Effector memory CD4-positive, alpha-beta T cell (primary cell): ENCODE results near the gene INTS6.

Source experiments
- DNase-seq, 3 donors: peaks; one replicate each; pipeline ENCODE4 v3.0.0-alpha.2; 2020
- H3K27ac ChIP-seq: 2 replicates; pipeline ENCODE4 v1.7.0; 2013; ENCODE audit warnings: mild to moderate bottlenecking, low read length, moderate library complexity; ENCODE audit not compliant: insufficient read depth, poor library complexity, severe bottlenecking
- H3K27me3 ChIP-seq: replicated peaks from 2 replicates; pipeline ENCODE4 v1.7.0; 2013; ENCODE audit warnings: mild to moderate bottlenecking, low read length; ENCODE audit not compliant: insufficient read depth, control insufficient read depth, poor library complexity, severe bottlenecking
- H3K36me3 ChIP-seq: 2 replicates; pipeline ENCODE4 v1.7.0; 2013; ENCODE audit warnings: mild to moderate bottlenecking, low read length, moderate library complexity; ENCODE audit not compliant: control insufficient read depth, insufficient read depth
- H3K4me1 ChIP-seq: 2 replicates; pipeline ENCODE4 v1.7.0; 2013; ENCODE audit warnings: low read length, mild to moderate bottlenecking; ENCODE audit not compliant: control insufficient read depth, insufficient read depth, poor library complexity, severe bottlenecking
- H3K4me3 ChIP-seq: 2 replicates; pipeline ENCODE4 v1.7.0; 2013; ENCODE audit warnings: low read length, low read depth, mild to moderate bottlenecking; ENCODE audit not compliant: insufficient read depth, poor library complexity, severe bottlenecking
- H3K9me3 ChIP-seq: 2 replicates; pipeline ENCODE4 v1.7.0; 2013; ENCODE audit warnings: mild to moderate bottlenecking, low read length, moderate library complexity; ENCODE audit not compliant: control insufficient read depth
- total RNA-seq, 3 donors: gene quantifications; one replicate each; lab custom pipeline; 2026; lab: John Stamatoyannopoulos, UW

INTS6 gene, protein sequence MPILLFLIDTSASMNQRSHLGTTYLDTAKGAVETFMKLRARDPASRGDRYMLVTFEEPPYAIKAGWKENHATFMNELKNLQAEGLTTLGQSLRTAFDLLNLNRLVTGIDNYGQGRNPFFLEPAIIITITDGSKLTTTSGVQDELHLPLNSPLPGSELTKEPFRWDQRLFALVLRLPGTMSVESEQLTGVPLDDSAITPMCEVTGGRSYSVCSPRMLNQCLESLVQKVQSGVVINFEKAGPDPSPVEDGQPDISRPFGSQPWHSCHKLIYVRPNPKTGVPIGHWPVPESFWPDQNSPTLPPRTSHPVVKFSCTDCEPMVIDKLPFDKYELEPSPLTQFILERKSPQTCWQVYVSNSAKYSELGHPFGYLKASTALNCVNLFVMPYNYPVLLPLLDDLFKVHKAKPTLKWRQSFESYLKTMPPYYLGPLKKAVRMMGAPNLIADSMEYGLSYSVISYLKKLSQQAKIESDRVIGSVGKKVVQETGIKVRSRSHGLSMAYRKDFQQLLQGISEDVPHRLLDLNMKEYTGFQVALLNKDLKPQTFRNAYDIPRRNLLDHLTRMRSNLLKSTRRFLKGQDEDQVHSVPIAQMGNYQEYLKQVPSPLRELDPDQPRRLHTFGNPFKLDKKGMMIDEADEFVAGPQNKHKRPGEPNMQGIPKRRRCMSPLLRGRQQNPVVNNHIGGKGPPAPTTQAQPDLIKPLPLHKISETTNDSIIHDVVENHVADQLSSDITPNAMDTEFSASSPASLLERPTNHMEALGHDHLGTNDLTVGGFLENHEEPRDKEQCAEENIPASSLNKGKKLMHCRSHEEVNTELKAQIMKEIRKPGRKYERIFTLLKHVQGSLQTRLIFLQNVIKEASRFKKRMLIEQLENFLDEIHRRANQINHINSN
- 156 to 422 (median 238) reads per million in 3 donors for total RNA-seq

DNA sequence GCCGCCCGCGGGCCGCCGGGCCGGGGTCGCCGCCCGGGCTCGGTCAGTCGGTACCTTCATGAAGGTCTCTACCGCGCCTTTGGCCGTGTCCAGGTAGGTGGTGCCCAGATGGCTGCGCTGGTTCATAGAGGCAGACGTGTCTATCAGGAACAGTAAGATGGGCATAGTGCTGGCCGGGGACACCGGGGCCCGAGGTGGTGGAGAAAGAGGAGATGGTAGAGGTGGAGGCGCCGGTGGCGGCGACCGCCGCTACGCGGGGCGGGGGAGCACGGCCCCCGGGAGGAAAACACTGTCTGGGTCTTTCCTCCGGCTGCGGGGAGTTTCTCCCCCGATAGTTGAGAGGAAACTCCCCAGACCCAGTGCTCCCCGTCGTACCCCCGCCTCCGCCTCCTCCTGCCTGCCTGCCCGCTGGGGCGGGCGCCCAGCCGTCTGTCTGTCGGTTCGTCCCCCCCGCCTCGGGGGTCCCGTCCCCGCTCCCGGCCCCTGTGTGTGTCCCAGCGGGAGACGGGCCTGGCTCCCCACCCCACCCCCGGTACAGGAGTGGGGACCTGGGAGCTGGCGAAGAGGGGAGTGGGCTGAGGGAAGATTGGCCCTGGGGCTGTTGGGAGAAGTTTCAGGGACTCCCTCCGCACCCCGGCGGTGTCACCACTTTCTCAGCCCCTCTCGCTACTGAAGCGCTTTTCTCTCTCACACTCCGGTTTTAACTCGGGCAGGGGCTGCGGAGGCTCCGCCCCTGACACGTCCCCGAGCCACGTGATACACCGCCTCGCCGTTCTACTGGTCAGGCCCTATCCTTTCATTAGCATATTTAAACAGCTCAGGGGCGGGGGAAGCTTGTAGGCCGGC lies at the start of gene INTS6:
Gene INTS6, minus strand, starts transcription at position 676 of the 846 bp plus-strand sequence. Its CDS starts 511 bp downstream, at position 165.
- Histone ChIP-seq H3K27me3 (no peaks in the 10 kb centered on the region), H3K4me1 (peaks cover 18% of the 10 kb centered on the region), H3K9me3 (no peaks in the 10 kb centered on the region), H3K27ac (peak within 1 kb of the TSS; percentile 99), H3K36me3 (peaks cover 4% of the 10 kb centered on the region), H3K4me3 (peak within 1 kb of the TSS; percentile 91)
- DNase-seq, result peak; percentile 98 to 99 (median 99)

- H3K27ac ChIP-seq, result no peak overlapping the region
- DNase-seq, result no peak
Observed at GRCh38 chr13:51502153-51502651, 49.4 kb upstream of the INTS6 start.

DNA sequence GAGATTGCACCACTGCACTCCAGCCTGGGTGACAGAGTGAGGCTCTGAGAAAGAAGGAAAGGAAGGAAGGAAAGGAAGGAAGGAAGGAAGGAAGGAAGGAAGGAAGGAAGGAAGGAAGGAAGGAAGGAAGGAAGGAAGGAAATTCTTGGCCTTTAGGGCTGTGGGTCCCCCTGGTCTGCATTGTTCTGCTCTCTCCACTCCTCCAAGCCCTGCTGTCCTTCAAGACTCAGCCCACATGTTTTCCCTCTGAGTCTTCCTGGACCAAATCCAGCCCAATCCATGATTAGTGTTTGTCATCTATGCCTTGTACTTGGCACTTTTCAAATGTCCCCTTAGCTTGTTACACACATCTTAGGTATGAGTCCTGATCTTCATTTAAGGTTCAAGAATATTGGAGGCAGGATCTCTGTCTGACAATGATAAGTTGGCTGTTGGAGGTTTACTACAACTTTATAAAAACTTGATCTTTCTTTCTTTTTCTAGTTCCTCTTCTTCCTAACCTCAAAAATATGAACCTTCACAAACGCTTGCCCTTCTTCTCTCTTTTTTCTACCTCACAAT lies 48.8 kb upstream of the INTS6 start:
- Histone ChIP-seq H3K27me3 (no peaks in the 10 kb centered on the region), H3K9me3 (no peaks in the 10 kb centered on the region), H3K27ac (no peak overlapping the region), H3K36me3 (no peaks in the 10 kb centered on the region), H3K4me1 (no peaks in the 10 kb centered on the region), H3K4me3 (no peak overlapping the region)
- DNase-seq, result no peak

More at GRCh38 chr13:51502153-51502651, 49.4 kb upstream of the INTS6 start:
- H3K27me3 ChIP-seq, result no peaks in the 10 kb centered on the region
- no peaks in the 10 kb centered on the region for H3K9me3 ChIP-seq
- H3K36me3 ChIP-seq, result no peaks in the 10 kb centered on the region
- no peak overlapping the region for H3K4me3 ChIP-seq
- H3K4me1 ChIP-seq, result no peaks in the 10 kb centered on the region

DNA sequence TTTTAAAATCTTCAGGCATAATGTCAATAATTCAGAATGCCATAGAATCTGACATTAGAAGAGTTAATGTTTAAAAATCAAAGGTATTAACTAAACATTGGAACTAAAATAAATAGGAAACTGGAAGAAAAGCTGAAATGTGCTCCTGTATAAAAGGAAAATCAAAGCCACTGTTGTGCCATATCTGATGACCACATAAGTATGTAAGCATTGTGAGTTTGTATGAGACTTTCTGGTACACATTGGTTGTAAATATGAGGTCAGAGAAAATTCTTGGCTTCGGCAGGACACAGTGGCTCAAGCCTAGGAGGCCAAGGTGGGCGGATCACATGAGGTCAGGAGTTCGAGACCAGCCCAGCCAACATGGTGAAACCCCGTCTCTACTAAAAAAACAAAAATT lies 48.3 kb upstream of the INTS6 start:
- Histone ChIP-seq H3K9me3 (no peaks in the 10 kb centered on the region), H3K27me3 (no peaks in the 10 kb centered on the region), H3K36me3 (no peaks in the 10 kb centered on the region), H3K4me1 (no peaks in the 10 kb centered on the region), H3K27ac (no peak overlapping the region), H3K4me3 (no peak overlapping the region)
- no peak for DNase-seq

DNA sequence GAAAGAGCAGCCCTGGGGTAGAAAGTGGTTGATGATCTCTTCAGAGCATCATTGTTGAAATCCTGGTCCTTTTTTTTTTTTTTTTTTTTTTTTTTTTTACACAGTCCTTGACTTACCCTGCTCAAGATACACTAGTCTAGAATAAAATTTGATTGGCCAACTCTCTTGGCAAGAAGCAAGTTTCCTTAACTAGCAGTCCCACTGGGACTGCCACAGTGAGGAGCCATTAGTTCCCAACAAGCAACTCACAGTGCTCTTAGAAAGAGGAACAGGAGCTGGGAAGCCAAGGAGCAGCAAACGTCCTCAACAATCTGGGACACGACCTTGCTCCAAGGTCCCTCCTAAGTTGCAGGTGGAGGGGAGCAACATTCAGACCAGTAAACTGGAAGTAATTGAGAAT lies 47.9 kb upstream of the INTS6 start:
- Histone ChIP-seq H3K4me1 (no peaks in the 10 kb centered on the region), H3K27ac (no peak overlapping the region), H3K9me3 (no peaks in the 10 kb centered on the region), H3K4me3 (no peak overlapping the region), H3K27me3 (no peaks in the 10 kb centered on the region), H3K36me3 (no peaks in the 10 kb centered on the region)
- no peak for DNase-seq

DNA sequence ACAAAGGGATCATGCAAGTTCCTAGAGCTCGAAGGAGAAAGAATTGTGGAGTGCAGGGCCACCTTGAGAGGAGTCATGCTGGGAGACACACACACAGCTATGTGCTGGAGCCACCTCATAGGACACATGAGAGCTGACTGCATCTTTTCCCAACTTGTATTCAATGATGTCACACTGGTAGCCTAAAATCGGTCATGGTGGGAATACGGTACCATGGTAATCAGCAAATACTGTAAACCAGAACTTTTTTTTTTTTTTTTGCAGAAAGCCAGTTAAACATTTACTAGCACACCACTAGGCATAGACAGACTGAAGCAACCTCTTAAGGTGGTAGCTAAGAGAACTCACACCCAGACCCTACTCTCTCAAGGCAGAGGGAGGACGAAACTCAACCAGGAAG lies 47.0 kb upstream of the INTS6 start:
- no peak overlapping the region for H3K4me3 ChIP-seq
- no peaks in the 10 kb centered on the region for H3K4me1 ChIP-seq
- H3K36me3 ChIP-seq, result no peaks in the 10 kb centered on the region
- no peak overlapping the region for H3K27ac ChIP-seq
- no peaks in the 10 kb centered on the region for H3K9me3 ChIP-seq
- no peaks in the 10 kb centered on the region for H3K27me3 ChIP-seq
- DNase-seq, result no peak

GRCh38 chr13:51495316-51495715 lies 42.5 kb upstream of the INTS6 start:
- H3K36me3 ChIP-seq, result no peaks in the 10 kb centered on the region
- no peak overlapping the region for H3K27ac ChIP-seq
- no peaks in the 10 kb centered on the region for H3K4me1 ChIP-seq
- H3K9me3 ChIP-seq, result no peaks in the 10 kb centered on the region
- no peak for DNase-seq
- H3K4me3 ChIP-seq, result no peak overlapping the region
- H3K27me3 ChIP-seq, result no peaks in the 10 kb centered on the region

DNA sequence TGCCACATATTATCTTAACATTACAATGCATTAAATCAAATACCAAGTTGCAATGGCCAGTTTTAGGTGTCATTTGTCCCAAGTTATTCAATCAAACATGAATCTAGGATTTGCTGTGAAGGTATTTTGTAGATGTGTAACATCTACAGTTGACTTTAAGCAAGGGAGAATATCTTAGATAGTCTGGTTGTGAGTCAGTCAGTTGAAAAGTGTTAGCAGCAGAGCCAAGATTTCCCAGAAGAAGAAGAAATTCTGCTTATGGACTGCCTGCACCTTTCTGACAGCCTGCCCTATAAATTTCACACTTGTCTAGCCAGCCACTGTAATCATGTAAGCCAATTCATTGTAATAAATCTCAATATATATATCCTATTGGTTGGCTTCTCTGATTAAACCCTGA lies 41.3 kb upstream of the INTS6 start:
- Histone ChIP-seq H3K9me3 (no peaks in the 10 kb centered on the region), H3K27me3 (no peaks in the 10 kb centered on the region), H3K27ac (no peak overlapping the region), H3K4me1 (no peaks in the 10 kb centered on the region), H3K4me3 (no peak overlapping the region), H3K36me3 (no peaks in the 10 kb centered on the region)
- DNase-seq, result no peak

DNA sequence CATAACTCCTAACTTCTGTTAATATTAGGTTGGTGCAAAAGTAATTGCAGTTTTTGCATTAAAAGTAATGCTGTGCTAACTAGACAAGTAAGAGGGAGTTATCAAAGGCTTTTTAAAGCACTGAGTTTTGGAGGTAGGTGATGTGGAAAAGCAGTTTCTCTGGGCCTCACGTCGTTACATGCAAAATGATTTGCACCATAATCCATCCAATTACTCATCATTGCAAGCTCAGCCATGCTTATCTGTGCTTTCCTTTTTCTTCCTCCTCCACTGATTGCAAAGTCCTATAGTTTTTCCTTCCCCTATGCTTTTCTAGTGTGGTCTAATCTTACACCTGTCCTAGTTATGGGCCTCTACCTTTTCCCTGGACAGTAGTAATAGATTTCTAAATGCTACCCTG lies 35.4 kb upstream of the INTS6 start:
- Histone ChIP-seq H3K27me3 (no peaks in the 10 kb centered on the region), H3K27ac (no peak overlapping the region), H3K36me3 (no peaks in the 10 kb centered on the region), H3K4me1 (no peaks in the 10 kb centered on the region), H3K4me3 (no peak overlapping the region), H3K9me3 (no peaks in the 10 kb centered on the region)
- DNase-seq, result no peak
